HepG2 (cell line): ENCODE data around the gene HS3ST3B1. TPM values are rescaled to one million over a fixed set of nuclear protein-coding genes. Genes with fewer than 3 reads are reported as not detected.

Source experiments
- AGO2 ChIP-seq: fragments of 200-400 bp; formaldehyde crosslinking; optimal IDR thresholded peaks from 2 replicates; pipeline ENCODE3; 2017; ENCODE audit warnings: mild to moderate bottlenecking, low read depth, low read length, moderate library complexity
- ARNTL ChIP-seq: sonication (generic); formaldehyde crosslinking; IDR thresholded peaks from 2 replicates; pipeline ENCODE4 v1.4.0; 2020; ENCODE audit warnings: mild to moderate bottlenecking, missing genetic modification reagents
- CCAR2 ChIP-seq: fragments of 200-400 bp; formaldehyde crosslinking; optimal IDR thresholded peaks from 2 replicates; pipeline ENCODE3; 2018; ENCODE audit warnings: low read depth, mild to moderate bottlenecking, low read length, moderate library complexity
- DMAP1 ChIP-seq: IDR thresholded peaks from 2 replicates; pipeline ENCODE4 v1.6.1; 2016
- DNMT3B ChIP-seq: conservative IDR thresholded peaks from 2 replicates; pipeline ENCODE4 v1.6.1; 2016; ENCODE audit warnings: missing biosample characterization, control low read depth
- ETV5 ChIP-seq: IDR thresholded peaks from 2 replicates; pipeline ENCODE4 v1.6.1; 2018; ENCODE audit warnings: missing biosample characterization, missing genetic modification reagents, inconsistent platforms, borderline replicate concordance
- HCFC1 ChIP-seq: fragments of 150-350 bp; IDR thresholded peaks from 2 replicates; pipeline ENCODE4 v1.6.1; 2014; ENCODE audit warnings: low read depth, low read length
- LCORL ChIP-seq, 2 experiments: fragments of 450-650 bp in 1 of 2; sonication (generic) in 1 of 2; formaldehyde crosslinking in 1 of 2; IDR thresholded peaks; 2 replicates each; pipeline versions ENCODE4 v1.5.0 to v1.6.1; 2017 to 2020; ENCODE audit warnings: antibody characterized with exemption in 1 of 2, missing genetic modification reagents in 1 of 2
- MLX ChIP-seq: IDR thresholded peaks from 2 replicates; pipeline ENCODE4 v1.6.1; 2016
- SP2 ChIP-seq: sonication (generic); formaldehyde crosslinking; IDR thresholded peaks from 2 replicates; pipeline ENCODE4 v1.5.1; 2020; ENCODE audit warnings: mild to moderate bottlenecking, missing genetic modification reagents
- TMF1 ChIP-seq: sonication (generic); formaldehyde crosslinking; IDR thresholded peaks from 2 replicates; pipeline ENCODE4 v1.8.1; 2022; ENCODE audit warnings: low read depth, missing genetic modification reagents
- ZNF251 ChIP-seq: sonication (generic); formaldehyde crosslinking; IDR thresholded peaks from 2 replicates; pipeline ENCODE4 v1.9.0; 2021; ENCODE audit warnings: mild to moderate bottlenecking, missing genetic modification reagents
- ZNF431 ChIP-seq: sonication (generic); formaldehyde crosslinking; IDR thresholded peaks from 2 replicates; pipeline ENCODE4 v1.9.0; 2022; ENCODE audit warnings: missing genetic modification reagents, low read depth, mild to moderate bottlenecking, borderline replicate concordance
- ZNF670 ChIP-seq: sonication (generic); formaldehyde crosslinking; IDR thresholded peaks from 2 replicates; pipeline ENCODE4 v1.8.0; 2022; ENCODE audit warnings: mild to moderate bottlenecking, missing genetic modification reagents, borderline replicate concordance
- ZNF773 ChIP-seq: sonication (generic); formaldehyde crosslinking; IDR thresholded peaks from 2 replicates; pipeline ENCODE4 v1.4.0; 2020; ENCODE audit warnings: missing genetic modification reagents, borderline replicate concordance
- ZSCAN22 ChIP-seq: sonication (generic); formaldehyde crosslinking; IDR thresholded peaks from 2 replicates; pipeline ENCODE4 v1.4.0; 2020; ENCODE audit warnings: mild to moderate bottlenecking, missing genetic modification reagents
- ZSCAN31 ChIP-seq: sonication (generic); formaldehyde crosslinking; IDR thresholded peaks from 2 replicates; pipeline ENCODE4 v1.5.0; 2020; ENCODE audit warnings: low read depth, mild to moderate bottlenecking, missing genetic modification reagents
- ZXDC ChIP-seq: sonication (generic); formaldehyde crosslinking; IDR thresholded peaks from 2 replicates; pipeline ENCODE4 v1.5.0; 2020; ENCODE audit warnings: mild to moderate bottlenecking, missing genetic modification reagents
- polyA plus RNA-seq, 8 experiments: library from polyadenylated mRNA; depleted of rRNA in 3 of 8; stranded (reverse) in 7 of 8; unstranded in 1 of 8; fragments of >200 nt; fragmentation: Illumina TruSeq in 4 of 8; extraction: Trizol in 4 of 8; gene quantifications; 2 replicates each; pipeline versions ENCODE4 v1.2.1 to v1.2.3, GENCODE V29; 2011 to 2016; ENCODE audit warnings: low read depth in 4 of 8, missing spikeins in 1 of 8, mixed read lengths in 1 of 8; ENCODE audit not compliant: insufficient read depth in 1 of 8
- total RNA-seq, 5 experiments: library from RNA; depleted of rRNA; stranded (reverse); fragments of >200 nt; fragmentation: Illumina TruSeq; extraction: Trizol; gene quantifications; 2 replicates each; pipeline ENCODE4 v1.2.3, GENCODE V29; 2016; ENCODE audit warnings: low read depth in 1 of 5
- TF ChIP-seq, protein P1 (sequence below): sonication (generic); formaldehyde crosslinking; IDR thresholded peaks from 2 replicates; pipeline ENCODE4 v1.8.0; 2022; ENCODE audit warnings: missing genetic modification reagents, low read depth, mild to moderate bottlenecking, borderline replicate concordance
- TF ChIP-seq, protein P2 (sequence below): sonication (generic); formaldehyde crosslinking; IDR thresholded peaks from 2 replicates; pipeline ENCODE4 v1.4.0; 2020; ENCODE audit warnings: missing genetic modification reagents

The HS3ST3B1 gene
- total and polyA plus RNA-seq, 2 of the 13 experiments (the other 11 are each of a cell fraction or from before 2014, with no cell fraction given): 15.7 to 39.5 TPM

DNA sequence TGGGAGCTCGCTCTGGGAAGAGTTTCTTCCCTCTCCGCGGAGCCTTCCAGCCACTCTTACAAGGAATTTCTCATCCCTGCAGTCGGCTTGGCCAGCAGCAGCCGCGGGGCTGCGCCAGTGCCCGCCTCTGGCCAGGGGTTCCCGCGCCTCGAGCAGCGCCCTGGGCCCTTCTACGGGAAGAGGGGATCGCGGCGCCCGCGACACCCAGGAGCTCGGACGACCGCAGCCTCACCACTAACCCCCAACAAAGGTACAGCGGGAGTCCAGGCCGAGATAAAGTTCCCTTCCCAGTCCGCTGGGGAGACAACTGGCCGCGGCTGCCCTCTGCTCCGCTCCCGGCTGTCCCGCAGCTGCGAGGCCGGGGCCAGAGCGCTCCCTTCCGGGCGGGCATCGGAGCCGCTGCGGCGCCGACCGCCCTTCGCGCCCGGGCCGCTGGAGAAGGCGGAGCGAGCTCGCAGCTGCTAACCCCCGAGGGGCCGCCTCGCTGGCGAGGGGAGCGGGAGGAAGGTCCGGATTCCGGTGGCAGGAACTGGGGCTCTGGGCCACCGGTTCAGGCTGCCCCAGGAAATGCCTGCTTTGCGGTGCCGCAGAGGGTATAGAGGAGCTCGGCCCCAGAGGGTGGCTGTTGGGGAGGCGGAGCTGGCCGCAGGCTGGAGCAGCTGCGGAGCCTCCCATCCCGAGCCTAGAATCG lies 3.6 kb upstream of the HS3ST3B1 start (continued):
- no peak for TF ChIP-seq ZXDC (CRISPR knock-in tag)
- TF ChIP-seq, protein P1, sequence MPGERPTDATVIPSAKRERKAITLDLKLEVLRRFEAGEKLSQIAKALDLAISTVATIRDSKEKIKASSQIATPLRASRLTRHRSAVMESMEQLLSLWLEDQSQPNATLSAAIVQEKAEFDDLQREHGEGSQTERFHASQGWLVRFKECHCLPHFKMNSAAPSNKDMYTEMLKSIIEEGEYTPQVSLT (CRISPR knock-in tag): 0 out of 2 replicates have a peak, but pooled peaks have one; percentile 85
- TF ChIP-seq CCAR2: no peak
- TF ChIP-seq ZSCAN22 (CRISPR knock-in tag): no peak
- no peak for TF ChIP-seq LCORL (IDR thresholded peaks at IDR 0.05)
- TF ChIP-seq LCORL (CRISPR knock-in tag; IDR thresholded peaks at IDR 0.05): peak; percentile 80
- peak; percentile 86 for TF ChIP-seq ZSCAN31
- no peak for TF ChIP-seq ARNTL
- TF ChIP-seq SP2: no peak
- TF ChIP-seq ZNF773 (CRISPR knock-in tag): no peak
- no peak for TF ChIP-seq MLX
- no peak for TF ChIP-seq HCFC1
- no peak for TF ChIP-seq ZNF431 (CRISPR knock-in tag)
- TF ChIP-seq DMAP1: peak; percentile 40; the same call in 1 of the 2 replicates
- TF ChIP-seq, protein P2, sequence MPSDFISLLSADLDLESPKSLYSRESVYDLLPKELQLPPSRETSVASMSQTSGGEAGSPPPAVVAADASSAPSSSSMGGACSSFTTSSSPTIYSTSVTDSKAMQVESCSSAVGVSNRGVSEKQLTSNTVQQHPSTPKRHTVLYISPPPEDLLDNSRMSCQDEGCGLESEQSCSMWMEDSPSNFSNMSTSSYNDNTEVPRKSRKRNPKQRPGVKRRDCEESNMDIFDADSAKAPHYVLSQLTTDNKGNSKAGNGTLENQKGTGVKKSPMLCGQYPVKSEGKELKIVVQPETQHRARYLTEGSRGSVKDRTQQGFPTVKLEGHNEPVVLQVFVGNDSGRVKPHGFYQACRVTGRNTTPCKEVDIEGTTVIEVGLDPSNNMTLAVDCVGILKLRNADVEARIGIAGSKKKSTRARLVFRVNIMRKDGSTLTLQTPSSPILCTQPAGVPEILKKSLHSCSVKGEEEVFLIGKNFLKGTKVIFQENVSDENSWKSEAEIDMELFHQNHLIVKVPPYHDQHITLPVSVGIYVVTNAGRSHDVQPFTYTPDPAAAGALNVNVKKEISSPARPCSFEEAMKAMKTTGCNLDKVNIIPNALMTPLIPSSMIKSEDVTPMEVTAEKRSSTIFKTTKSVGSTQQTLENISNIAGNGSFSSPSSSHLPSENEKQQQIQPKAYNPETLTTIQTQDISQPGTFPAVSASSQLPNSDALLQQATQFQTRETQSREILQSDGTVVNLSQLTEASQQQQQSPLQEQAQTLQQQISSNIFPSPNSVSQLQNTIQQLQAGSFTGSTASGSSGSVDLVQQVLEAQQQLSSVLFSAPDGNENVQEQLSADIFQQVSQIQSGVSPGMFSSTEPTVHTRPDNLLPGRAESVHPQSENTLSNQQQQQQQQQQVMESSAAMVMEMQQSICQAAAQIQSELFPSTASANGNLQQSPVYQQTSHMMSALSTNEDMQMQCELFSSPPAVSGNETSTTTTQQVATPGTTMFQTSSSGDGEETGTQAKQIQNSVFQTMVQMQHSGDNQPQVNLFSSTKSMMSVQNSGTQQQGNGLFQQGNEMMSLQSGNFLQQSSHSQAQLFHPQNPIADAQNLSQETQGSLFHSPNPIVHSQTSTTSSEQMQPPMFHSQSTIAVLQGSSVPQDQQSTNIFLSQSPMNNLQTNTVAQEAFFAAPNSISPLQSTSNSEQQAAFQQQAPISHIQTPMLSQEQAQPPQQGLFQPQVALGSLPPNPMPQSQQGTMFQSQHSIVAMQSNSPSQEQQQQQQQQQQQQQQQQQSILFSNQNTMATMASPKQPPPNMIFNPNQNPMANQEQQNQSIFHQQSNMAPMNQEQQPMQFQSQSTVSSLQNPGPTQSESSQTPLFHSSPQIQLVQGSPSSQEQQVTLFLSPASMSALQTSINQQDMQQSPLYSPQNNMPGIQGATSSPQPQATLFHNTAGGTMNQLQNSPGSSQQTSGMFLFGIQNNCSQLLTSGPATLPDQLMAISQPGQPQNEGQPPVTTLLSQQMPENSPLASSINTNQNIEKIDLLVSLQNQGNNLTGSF: no peak; the same call in 1 of the 2 replicates
- peak; percentile 71 for TF ChIP-seq ETV5 (CRISPR knock-in tag)
- no peak for TF ChIP-seq TMF1
- TF ChIP-seq DNMT3B (CRISPR knock-in tag): no peak
- no peak for TF ChIP-seq ZNF670 (CRISPR knock-in tag)
- peak; percentile 46 for TF ChIP-seq AGO2
- TF ChIP-seq ZNF251 (CRISPR knock-in tag): no peak
